B cell (primary cell): ENCODE data around the gene NMT2. TPM values are rescaled to one million over a fixed set of nuclear protein-coding genes. Genes with fewer than 3 reads are reported as not detected.

Source experiments
- ATAC-seq: fragments of 200-7000 bp; cut with Tn5 transposase; one replicate; pipeline ENCODE4 v1.10.0; 2021; ENCODE audit warnings: low read depth, mild to moderate bottlenecking, moderate number of reproducible peaks, moderate library complexity
- CTCF ChIA-PET: fragments of 350-600 bp; sonication (Branson Sonifier 250); formaldehyde crosslinking; loops from one replicate; lab custom pipeline; 2021; ENCODE audit warnings: antibody characterized with exemption, inconsistent platforms; lab: Charles Lee
- POLR2A ChIA-PET: fragments of 350-600 bp; sonication (Branson Sonifier 250); formaldehyde crosslinking; loops from one replicate; lab custom pipeline; 2021; ENCODE audit warnings: antibody characterized with exemption; lab: Charles Lee
- DNase-seq: peaks from one replicate; pipeline ENCODE4 v3.0.0; 2013
- H2AFZ ChIP-seq: 2 replicates; pipeline ENCODE4 v1.6.1; 2012; ENCODE audit warnings: mild to moderate bottlenecking, low read depth, low read length; ENCODE audit not compliant: insufficient read depth, poor library complexity, severe bottlenecking
- H3K27ac ChIP-seq, 2 donors: 1 replicate in 1 of 2; 2 replicates in 1 of 2; pipeline ENCODE4 v1.5.1; 2012 to 2013; ENCODE audit warnings: low read length in 2 of 2, mild to moderate bottlenecking in 2 of 2, moderate library complexity in 1 of 2
- H3K27me3 ChIP-seq, 4 experiments: fragments of 200-600 bp in 1 of 4; sonication (generic) in 1 of 4; replicated peaks in 1 of 4; 1 replicate in 2 of 4; 2 replicates in 2 of 4; pipeline versions ENCODE4 v1.6.1 to v1.7.0; 2013 to 2016; ENCODE audit warnings: low read length in 3 of 4, mild to moderate bottlenecking in 2 of 4, mixed read lengths in 1 of 4, moderate library complexity in 1 of 4; ENCODE audit not compliant: insufficient read depth in 4 of 4, control insufficient read depth in 3 of 4; ENCODE audit errors: control extremely low read depth in 1 of 4
- H3K36me3 ChIP-seq, 2 experiments: replicated peaks in 1 of 2; 1 replicate in 1 of 2; 2 replicates in 1 of 2; pipeline versions ENCODE4 v1.6.1 to v1.7.1; 2013; ENCODE audit warnings: low read length in 1 of 2; ENCODE audit not compliant: insufficient read depth in 2 of 2, control insufficient read depth in 1 of 2; ENCODE audit errors: control extremely low read depth in 1 of 2, extremely low read depth in 1 of 2
- H3K4me1 ChIP-seq, 2 donors: fragments of 200-600 bp in 1 of 2; sonication (generic) in 1 of 2; 1 replicate in 1 of 2; 2 replicates in 1 of 2; pipeline versions ENCODE4 v1.5.1 to v1.6.1; 2013 to 2017; ENCODE audit warnings: low read length in 2 of 2; ENCODE audit not compliant: control insufficient read depth in 2 of 2, insufficient read depth in 2 of 2
- H3K4me2 ChIP-seq: replicated peaks from 2 replicates; pipeline ENCODE3; 2012; ENCODE audit warnings: mild to moderate bottlenecking, low read depth, low read length; ENCODE audit not compliant: poor library complexity, severe bottlenecking
- H3K4me3 ChIP-seq, 5 experiments: fragments of 200-600 bp in 1 of 5; sonication (generic) in 1 of 5; 1 replicate in 3 of 5; 2 replicates in 2 of 5; pipeline versions ENCODE4 v1.5.1 to v1.7.0; 2011 to 2016; ENCODE audit warnings: low read length in 4 of 5, mild to moderate bottlenecking in 4 of 5, low read depth in 2 of 5, control low read depth in 1 of 5, moderate library complexity in 1 of 5; ENCODE audit not compliant: insufficient read depth in 1 of 5; ENCODE audit errors: control extremely low read depth in 1 of 5, extremely low read depth in 1 of 5
- H3K79me2 ChIP-seq: fragments of 200-600 bp; sonication (generic); one replicate; pipeline ENCODE4 v1.6.0; 2016; ENCODE audit warnings: low read length; ENCODE audit not compliant: control insufficient read depth, insufficient read depth
- H3K9ac ChIP-seq: fragments of 200-600 bp; sonication (generic); 2 replicates; pipeline ENCODE4 v1.6.1; 2017; ENCODE audit warnings: mild to moderate bottlenecking, low read length, moderate library complexity
- H3K9me3 ChIP-seq, 3 donors: one replicate each; pipeline versions ENCODE4 v1.6.1 to v1.7.1; 2013; ENCODE audit warnings: low read length in 2 of 3; ENCODE audit not compliant: control insufficient read depth in 2 of 3, insufficient read depth in 1 of 3; ENCODE audit errors: control extremely low read depth in 1 of 3
- H4K20me1 ChIP-seq: 2 replicates; pipeline ENCODE4 v1.6.0; 2012; ENCODE audit warnings: mild to moderate bottlenecking, low read length; ENCODE audit not compliant: insufficient read depth, control insufficient read depth, poor library complexity, severe bottlenecking
- H3K27ac Mint-ChIP-seq: one replicate; pipeline ENCODE4 v1.8.0; 2021; ENCODE audit warnings: mixed read lengths
- H3K27me3 Mint-ChIP-seq: one replicate; pipeline ENCODE4 v1.8.0; 2021; ENCODE audit warnings: mixed read lengths
- H3K4me1 Mint-ChIP-seq: one replicate; pipeline ENCODE4 v1.8.0; 2021; ENCODE audit warnings: mixed read lengths
- H3K4me3 Mint-ChIP-seq: one replicate; pipeline ENCODE4 v1.8.0; 2021; ENCODE audit warnings: mixed read lengths
- H3K9me3 Mint-ChIP-seq: one replicate; pipeline ENCODE4 v1.8.0; 2022; ENCODE audit warnings: mixed read lengths; ENCODE audit not compliant: insufficient read depth
- EZH2 ChIP-seq: IDR thresholded peaks from 2 replicates; pipeline ENCODE4 v1.6.1; 2012; ENCODE audit warnings: borderline replicate concordance, low read depth, mild to moderate bottlenecking, moderate library complexity, low read length; ENCODE audit not compliant: insufficient read depth, poor library complexity, severe bottlenecking
- WGBS: methylation state at CpG from one replicate; pipeline ENCODE4 v1.1.5; 2013; ENCODE audit warnings: missing lambda C conversion rate; ENCODE audit not compliant: insufficient coverage; 5-methylcytosine and 5-hydroxymethylcytosine counted together
- intact Hi-C: fragments of 100-400 bp; cut with micrococcal nuclease; formaldehyde crosslinking; loops from one replicate; pipeline ENCODE4 v1.10.0; 2022
- polyA plus RNA-seq: library from polyadenylated mRNA; depleted of rRNA; stranded (reverse); fragments of >200 nt; gene quantifications from 2 replicates; pipeline ENCODE4 v1.2.3, GENCODE V29; 2012
- total RNA-seq, 2 donors: library from RNA; stranded (reverse); fragments of 120-200 nt in 1 of 2; gene quantifications; 1 replicate in 1 of 2; 2 replicates in 1 of 2; pipeline versions ENCODE4 v1.2.3 to v1.2.4, GENCODE V29; 2013 to 2022
- TF ChIP-seq, protein P1 (sequence below): fragments of 200-600 bp; IDR thresholded peaks from one replicate; pipeline ENCODE4 v1.8.0; 2022; ENCODE audit warnings: antibody characterized with exemption, mild to moderate bottlenecking

The NMT2 gene
- total and polyA plus RNA-seq, 2 donors (not counting 1 experiment from before 2014, with no cell fraction given) = 2.8 to 73.3 TPM

DNA sequence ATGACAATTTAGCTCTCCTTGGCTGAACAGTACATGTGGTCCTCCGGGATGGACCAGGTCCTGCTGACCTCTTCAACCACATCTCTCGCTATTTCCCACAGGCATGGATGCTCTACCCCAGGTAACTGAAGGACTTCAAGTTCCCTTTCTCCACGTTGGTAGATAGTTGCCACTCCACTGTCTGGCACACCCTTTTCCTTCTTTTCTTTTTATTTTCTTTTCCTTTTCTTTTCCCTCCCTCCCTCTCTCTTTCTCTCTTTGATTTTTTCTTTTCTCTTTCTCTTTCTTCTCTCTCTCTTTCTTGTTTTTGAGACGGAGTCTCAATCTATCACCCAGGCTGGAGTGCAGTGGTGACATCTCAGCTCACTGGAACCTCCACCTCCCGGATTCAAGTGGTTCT, 77.1 kb downstream of the NMT2 start:
- Histone ChIP-seq H3K4me3 (no peak overlapping the region), H3K4me1 (peaks cover 1 to 11% of the 10 kb centered on the region in 2 donors), H3K4me2 (no peak overlapping the region), H3K27ac (no peak overlapping the region), H3K9me3 (no peaks in the 10 kb centered on the region), H2AFZ (no peak overlapping the region), H3K27me3 (no peaks in the 10 kb centered on the region), H4K20me1 (no peaks in the 10 kb centered on the region), H3K36me3 (no peaks in the 10 kb centered on the region), H3K9ac (no peak overlapping the region), H3K79me2 (no peaks in the 10 kb centered on the region)
- ATAC-seq = no peak
- no peaks in the 10 kb centered on the region for H3K27me3 Mint-ChIP-seq
- no peak overlapping the region for H3K4me3 Mint-ChIP-seq
- ChIA-PET POLR2A (no interaction called here), CTCF (no interaction called here)
- peaks cover 4% of the 10 kb centered on the region for H3K4me1 Mint-ChIP-seq
- no peak for DNase-seq
- intact Hi-C loops = no loop called here
- 90% methylated on average over 4 of the region's 5 CpGs for WGBS
- H3K9me3 Mint-ChIP-seq = no peaks in the 10 kb centered on the region
- no peak overlapping the region for H3K27ac Mint-ChIP-seq
- TF ChIP-seq EZH2 = no peak
- TF ChIP-seq, protein P1, sequence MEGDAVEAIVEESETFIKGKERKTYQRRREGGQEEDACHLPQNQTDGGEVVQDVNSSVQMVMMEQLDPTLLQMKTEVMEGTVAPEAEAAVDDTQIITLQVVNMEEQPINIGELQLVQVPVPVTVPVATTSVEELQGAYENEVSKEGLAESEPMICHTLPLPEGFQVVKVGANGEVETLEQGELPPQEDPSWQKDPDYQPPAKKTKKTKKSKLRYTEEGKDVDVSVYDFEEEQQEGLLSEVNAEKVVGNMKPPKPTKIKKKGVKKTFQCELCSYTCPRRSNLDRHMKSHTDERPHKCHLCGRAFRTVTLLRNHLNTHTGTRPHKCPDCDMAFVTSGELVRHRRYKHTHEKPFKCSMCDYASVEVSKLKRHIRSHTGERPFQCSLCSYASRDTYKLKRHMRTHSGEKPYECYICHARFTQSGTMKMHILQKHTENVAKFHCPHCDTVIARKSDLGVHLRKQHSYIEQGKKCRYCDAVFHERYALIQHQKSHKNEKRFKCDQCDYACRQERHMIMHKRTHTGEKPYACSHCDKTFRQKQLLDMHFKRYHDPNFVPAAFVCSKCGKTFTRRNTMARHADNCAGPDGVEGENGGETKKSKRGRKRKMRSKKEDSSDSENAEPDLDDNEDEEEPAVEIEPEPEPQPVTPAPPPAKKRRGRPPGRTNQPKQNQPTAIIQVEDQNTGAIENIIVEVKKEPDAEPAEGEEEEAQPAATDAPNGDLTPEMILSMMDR = no peak

DNA sequence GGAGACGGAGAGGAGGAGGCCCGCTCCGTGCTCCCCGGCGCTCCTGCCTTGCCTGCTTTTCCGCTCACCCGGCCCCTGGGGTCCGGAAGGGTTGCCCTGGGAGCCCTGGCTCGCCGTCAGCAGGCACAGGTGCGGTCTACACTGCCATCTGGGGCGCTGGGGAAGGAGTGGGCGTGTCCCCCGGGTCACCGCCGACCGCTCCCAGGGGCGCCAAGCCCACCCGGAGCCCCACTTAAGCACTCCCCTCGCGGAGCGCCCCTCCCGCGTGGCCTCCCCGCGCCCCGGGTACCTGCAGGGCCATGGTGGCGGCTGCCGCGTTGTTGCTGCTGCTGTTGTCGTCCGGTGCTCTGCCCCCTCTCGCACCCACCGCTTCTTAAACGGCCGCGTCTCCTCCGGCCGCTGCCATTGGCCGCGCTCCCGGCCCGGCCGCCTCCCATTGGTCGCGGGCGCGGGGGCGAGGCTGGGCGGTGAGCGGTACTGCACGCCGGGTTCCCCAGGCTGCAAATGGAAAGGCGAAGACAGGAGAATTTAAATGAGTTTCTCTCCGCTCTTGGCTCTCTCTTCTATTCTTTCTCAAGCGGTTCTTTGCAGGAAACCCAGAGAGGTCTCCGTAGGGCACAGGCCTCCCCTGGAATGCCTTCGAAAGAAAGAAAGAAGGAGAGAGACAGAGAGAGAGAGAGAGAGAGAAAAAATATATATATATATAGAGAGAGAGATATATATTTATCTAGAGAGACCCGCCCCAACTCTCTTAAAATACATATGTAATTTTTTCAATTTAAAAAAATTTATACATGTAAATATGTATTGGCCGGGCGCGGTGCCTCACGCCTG, 79.8 kb downstream of the NMT2 start, which contains the start of gene ACBD7:
ACBD7 (minus strand) TSS at position 349 of the 834 bp plus-strand sequence; CDS start at position 301, 48 bp downstream.
- H3K36me3 ChIP-seq = no peaks in the 10 kb centered on the region
- peaks cover 0 to 9% of the 10 kb centered on the region in 2 donors for H3K4me1 ChIP-seq
- H3K27me3 ChIP-seq = no peaks in the 10 kb centered on the region
- peak within 1 kb of the TSS; percentile 81 for H2AFZ ChIP-seq
- peak within 1 kb of the TSS in 4 of 5 experiments; percentile 44 to 61 (median 56) for H3K4me3 ChIP-seq
- H3K9me3 ChIP-seq = no peaks in the 10 kb centered on the region
- POLR2A ChIA-PET = no interaction called here
- Mint-ChIP-seq H3K27ac (no peak within 1 kb of the TSS), H3K4me3 (peak within 1 kb of the TSS; percentile 87), H3K9me3 (no peaks in the 10 kb centered on the region), H3K27me3 (no peaks in the 10 kb centered on the region), H3K4me1 (peaks cover 3% of the 10 kb centered on the region)
- no peak within 1 kb of the TSS for H3K27ac ChIP-seq
- no peaks in the 10 kb centered on the region for H3K79me2 ChIP-seq
- peak within 1 kb of the TSS; percentile 77 for H3K4me2 ChIP-seq
- TF ChIP-seq, protein P1 = peak; percentile 53
- TF ChIP-seq EZH2 = no peak
- no peaks in the 10 kb centered on the region for H4K20me1 ChIP-seq
- under 1% methylated on average over 51 of the region's 63 CpGs for WGBS
- H3K9ac ChIP-seq = peak within 1 kb of the TSS; percentile 57
- intact Hi-C loops = loop anchor here (1.0 to 2.0 kb wide), 2 partner anchors 9 to 80 kb away; partner anchors contain the start of genes NMT2 and RPP38
- DNase-seq = peak; percentile 88
- peak; percentile 100 for ATAC-seq
- CTCF ChIA-PET = no interaction called here
